ENCODE data around the gene ZBTB24. TPM values are rescaled to one million over a fixed set of nuclear protein-coding genes. Genes with fewer than 3 reads are reported as not detected.

The ZBTB24 gene
- total and polyA plus RNA-seq, 3 experiments from 2014 or later, result 7.5 to 19.9 (median 19.5) TPM

DNA sequence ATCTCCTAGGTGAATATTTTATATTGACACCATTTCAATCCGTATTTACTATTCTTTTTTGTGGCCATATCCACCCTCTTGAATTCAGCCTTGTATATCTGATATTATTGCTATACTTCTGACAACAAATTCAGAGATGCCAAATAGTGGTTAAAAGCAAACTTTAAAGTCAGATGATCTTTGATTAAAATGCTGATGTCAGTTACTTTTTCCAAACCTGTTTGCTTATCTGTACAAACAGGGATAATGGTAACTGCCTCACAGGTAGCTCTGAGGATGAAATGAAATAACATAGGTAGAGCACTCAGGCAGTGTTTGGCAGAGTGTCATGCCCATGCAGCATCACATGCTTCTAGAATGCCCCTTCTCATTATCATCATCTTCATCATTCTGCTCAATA is 61.8 kb downstream of the ZBTB24 start:
- H3K4me1 ChIP-seq (ENCODE audit: insufficient read depth, low read length), result no peaks in the 10 kb centered on the region
- Mint-ChIP-seq H3K4me3 (no peak overlapping the region), H3K27me3 (peaks cover 2 to 3% of the 10 kb centered on the region in 2 donors), H3K36me3 (peaks cover 0 to 2% (median 0%) of the 10 kb centered on the region in 3 donors), H3K9me3 (no peaks in the 10 kb centered on the region), H3K27ac (no peak overlapping the region), H3K4me1 (peaks cover 0 to 4% (median 0%) of the 10 kb centered on the region in 3 donors)
- H3K27ac ChIP-seq (ENCODE audit: low read depth, low read length), result no peak overlapping the region
- no peak for DNase-seq
- H3K36me3 ChIP-seq (ENCODE audit: insufficient read depth, low read length), result no peaks in the 10 kb centered on the region
- CTCF ChIA-PET, result no interaction called here
- no peaks in the 10 kb centered on the region for H3K9me3 ChIP-seq (ENCODE audit: low read length)
- POLR2A ChIA-PET, result no interaction called here
- no peaks in the 10 kb centered on the region for H3K27me3 ChIP-seq (ENCODE audit: insufficient read depth, low read length, poor library complexity, severe bottlenecking)
- H3K4me3 ChIP-seq (ENCODE audit: low read length), result no peak overlapping the region

DNA sequence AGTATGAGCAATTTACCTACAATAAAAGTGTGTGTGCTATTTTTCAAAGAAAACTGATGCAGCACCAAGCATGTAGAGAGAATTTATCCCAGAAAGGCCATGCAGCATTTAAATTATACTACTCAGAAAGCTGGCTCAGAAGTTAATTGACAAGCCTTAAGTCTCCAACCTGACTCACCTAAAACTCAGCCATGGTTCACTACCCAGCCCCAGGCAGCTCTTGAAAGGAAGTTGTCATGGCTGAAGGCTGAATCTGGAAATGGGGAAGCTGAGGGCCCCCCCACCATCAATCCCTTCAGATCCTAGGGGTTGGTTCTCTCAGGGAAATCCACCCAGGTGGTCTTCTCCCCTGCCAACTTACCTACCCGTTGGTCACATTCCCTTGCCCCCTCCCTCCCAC is 62.3 kb downstream of the ZBTB24 start:
- POLR2A ChIA-PET, result no interaction called here

DNA sequence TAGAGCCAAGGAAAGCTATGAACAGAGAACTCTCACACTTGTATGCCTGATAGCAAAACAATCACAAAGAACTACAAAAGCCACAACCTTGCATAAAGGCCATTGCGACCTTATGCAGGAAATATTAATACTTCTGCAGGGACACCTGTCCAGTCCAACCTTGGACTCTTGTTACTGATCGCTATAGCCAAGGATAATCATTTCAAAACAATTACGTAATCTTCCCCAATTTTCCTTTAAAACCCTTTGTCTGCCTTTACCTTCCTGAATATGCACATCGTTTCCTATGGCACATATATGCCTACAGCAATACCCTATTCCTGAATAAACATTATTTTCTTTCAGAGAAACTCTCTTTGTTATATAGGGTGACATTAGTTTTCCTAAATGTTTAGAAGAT is 65.4 kb downstream of the ZBTB24 start:
- no peaks in the 10 kb centered on the region for H3K4me1 Mint-ChIP-seq
- H3K27me3 ChIP-seq (ENCODE audit: insufficient read depth, low read length, poor library complexity, severe bottlenecking), result no peaks in the 10 kb centered on the region
- no peaks in the 10 kb centered on the region for H3K9me3 ChIP-seq (ENCODE audit: low read length)
- H3K4me1 ChIP-seq (ENCODE audit: insufficient read depth, low read length), result no peaks in the 10 kb centered on the region
- peaks cover 0 to 1% (median 0%) of the 10 kb centered on the region in 5 donors for H3K9me3 Mint-ChIP-seq
- H3K27me3 Mint-ChIP-seq, result peaks cover 2 to 3% of the 10 kb centered on the region in 2 donors
- H3K27ac ChIP-seq (ENCODE audit: low read depth, low read length), result no peak overlapping the region
- H3K4me3 ChIP-seq (ENCODE audit: low read length), result no peak overlapping the region
- H3K36me3 ChIP-seq (ENCODE audit: insufficient read depth, low read length), result no peaks in the 10 kb centered on the region
- CTCF ChIA-PET, result no interaction called here
- no peak overlapping the region for H3K4me3 Mint-ChIP-seq
- POLR2A ChIA-PET, result no interaction called here
- DNase-seq, result no peak
- no peaks in the 10 kb centered on the region for H3K36me3 Mint-ChIP-seq
- H3K27ac Mint-ChIP-seq, result no peak overlapping the region

More for the DNA sequence above, 62.3 kb downstream of the ZBTB24 start:
- no peaks in the 10 kb centered on the region for H3K27me3 ChIP-seq (ENCODE audit: insufficient read depth, low read length, poor library complexity, severe bottlenecking)
- Mint-ChIP-seq H3K4me1 (peaks cover 0 to 4% (median 0%) of the 10 kb centered on the region in 3 donors), H3K4me3 (no peak overlapping the region), H3K27me3 (peaks cover 2 to 3% of the 10 kb centered on the region in 2 donors), H3K36me3 (peaks cover 0 to 2% (median 0%) of the 10 kb centered on the region in 3 donors), H3K27ac (no peak overlapping the region), H3K9me3 (no peaks in the 10 kb centered on the region)
- no peaks in the 10 kb centered on the region for H3K36me3 ChIP-seq (ENCODE audit: insufficient read depth, low read length)
- no peaks in the 10 kb centered on the region for H3K4me1 ChIP-seq (ENCODE audit: insufficient read depth, low read length)
- H3K27ac ChIP-seq (ENCODE audit: low read depth, low read length), result no peak overlapping the region
- H3K9me3 ChIP-seq (ENCODE audit: low read length), result no peaks in the 10 kb centered on the region
- CTCF ChIA-PET, result no interaction called here
- no peak overlapping the region for H3K4me3 ChIP-seq (ENCODE audit: low read length)
- no peak for DNase-seq

Other genes starting within 250 kb of the ZBTB24 start
- gene CD164, start 100.8 kb downstream of the ZBTB24 start, total RNA-seq, result 100 to 1,000 TPM; 246 to 259 TPM
- 291 TPM for gene CD164, start 100.8 kb downstream of the ZBTB24 start, polyA plus RNA-seq
- under 1 TPM in 1 of 2 experiments, not detected in 1; 0.13 TPM for gene PPIL6, start 42.6 kb downstream of the ZBTB24 start, total RNA-seq
- 0.46 TPM for gene PPIL6, start 42.6 kb downstream of the ZBTB24 start, polyA plus RNA-seq
- 10 to 100 TPM; 15.1 to 15.8 TPM for gene SMPD2, start 42.5 kb downstream of the ZBTB24 start, total RNA-seq
- gene SMPD2, start 42.5 kb downstream of the ZBTB24 start, polyA plus RNA-seq, result 9.4 TPM
- 10 to 100 TPM; 33.2 to 34.7 TPM for gene MICAL1, start 27.4 kb downstream of the ZBTB24 start, total RNA-seq
- gene MICAL1, start 27.4 kb downstream of the ZBTB24 start, polyA plus RNA-seq, result 18.8 TPM
- gene AK9, start 208.0 kb upstream of the ZBTB24 start, total RNA-seq, result 1 to 10 TPM; 5.1 to 5.6 TPM
- 6.8 TPM for gene AK9, start 208.0 kb upstream of the ZBTB24 start, polyA plus RNA-seq
- gene FIG4, start 208.1 kb upstream of the ZBTB24 start, total RNA-seq, result 10 to 100 TPM; 11.2 to 13.2 TPM
- gene FIG4, start 208.1 kb upstream of the ZBTB24 start, polyA plus RNA-seq, result 16.4 TPM